Globus pallidus (tissue), 1 donor: ENCODE results near the gene NPAS3.

Experiments
- DNase-seq: peaks from one replicate; pipeline ENCODE4 v3.0.0-alpha.2; 2015; ENCODE audit warnings: low spot score

NPAS3 gene

GRCh38 chr14:33515899-33516298, 577.2 kb downstream of the NPAS3 start:
- no peak for DNase-seq

DNA sequence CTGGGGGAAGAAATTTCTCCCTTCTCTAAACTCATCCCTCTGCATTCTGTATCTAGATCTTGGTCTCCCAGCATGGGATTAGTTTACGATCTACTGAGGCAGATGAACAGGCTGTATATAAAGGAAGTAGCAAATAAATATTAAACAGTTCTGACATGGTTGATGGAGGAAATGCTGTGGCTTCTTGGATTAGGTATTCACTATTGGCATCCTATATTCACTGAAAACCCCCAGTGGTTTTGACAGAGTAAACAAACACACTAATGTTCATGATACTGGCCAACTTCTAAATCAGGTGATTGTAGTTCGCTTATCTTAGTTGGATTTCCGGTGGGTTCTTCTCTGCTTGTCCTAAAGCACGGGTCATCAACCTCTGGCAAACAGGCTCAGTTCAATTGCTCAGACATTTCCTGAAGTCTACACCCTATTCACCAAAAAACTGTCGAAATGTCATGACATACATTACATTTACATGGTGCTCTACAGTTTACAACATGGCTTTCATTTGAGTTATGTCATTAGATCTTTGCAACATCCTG, 578.3 kb downstream of the NPAS3 start:
- DNase-seq, result no peak

- DNase-seq, result no peak
These were observed 582.5 kb downstream of the NPAS3 start for GRCh38 chr14:33521192-33521591.

GRCh38 chr14:33524244-33524643, 585.6 kb downstream of the NPAS3 start:
- no peak for DNase-seq

DNA sequence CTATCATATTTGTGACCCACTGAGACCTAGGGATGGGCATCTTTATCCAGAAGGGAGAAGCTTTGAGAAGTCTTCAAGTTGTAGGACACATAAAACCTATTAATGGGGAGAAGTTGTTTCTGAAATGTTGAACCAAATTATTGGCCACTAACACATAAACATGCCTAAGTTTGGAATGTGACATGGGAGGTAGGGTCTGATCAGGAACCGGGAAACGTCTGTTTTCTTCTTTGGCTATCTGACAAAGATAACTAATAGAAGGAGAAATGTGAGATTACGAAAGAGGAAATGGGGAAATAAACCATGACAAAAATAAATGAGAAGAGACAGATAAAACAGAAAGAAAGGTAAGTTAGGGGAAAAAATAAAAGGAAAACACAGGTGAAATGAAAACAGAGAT, 586.9 kb downstream of the NPAS3 start:
- no peak for DNase-seq

GRCh38 chr14:33527023-33527634, 588.5 kb downstream of the NPAS3 start:
- DNase-seq, result no peak

DNA sequence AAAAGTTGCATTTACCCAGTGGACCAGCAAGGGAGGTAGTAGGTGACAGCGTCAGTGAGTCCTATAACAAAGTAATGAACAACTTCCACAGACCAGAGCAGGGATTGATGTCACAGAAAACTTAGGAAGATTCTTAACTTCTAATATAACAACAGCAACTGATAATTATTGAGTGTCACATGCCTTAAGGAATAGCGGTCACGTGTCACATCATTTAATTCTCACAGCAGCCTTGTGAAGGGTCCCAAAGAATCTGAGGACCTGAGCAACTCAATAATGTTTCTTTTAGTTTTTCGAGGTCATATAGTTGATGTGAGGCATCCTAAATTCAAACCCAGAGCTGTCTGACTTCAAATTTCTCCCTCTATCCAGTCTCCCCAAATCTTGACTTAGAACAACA, 590.0 kb downstream of the NPAS3 start:
- no peak for DNase-seq

DNA sequence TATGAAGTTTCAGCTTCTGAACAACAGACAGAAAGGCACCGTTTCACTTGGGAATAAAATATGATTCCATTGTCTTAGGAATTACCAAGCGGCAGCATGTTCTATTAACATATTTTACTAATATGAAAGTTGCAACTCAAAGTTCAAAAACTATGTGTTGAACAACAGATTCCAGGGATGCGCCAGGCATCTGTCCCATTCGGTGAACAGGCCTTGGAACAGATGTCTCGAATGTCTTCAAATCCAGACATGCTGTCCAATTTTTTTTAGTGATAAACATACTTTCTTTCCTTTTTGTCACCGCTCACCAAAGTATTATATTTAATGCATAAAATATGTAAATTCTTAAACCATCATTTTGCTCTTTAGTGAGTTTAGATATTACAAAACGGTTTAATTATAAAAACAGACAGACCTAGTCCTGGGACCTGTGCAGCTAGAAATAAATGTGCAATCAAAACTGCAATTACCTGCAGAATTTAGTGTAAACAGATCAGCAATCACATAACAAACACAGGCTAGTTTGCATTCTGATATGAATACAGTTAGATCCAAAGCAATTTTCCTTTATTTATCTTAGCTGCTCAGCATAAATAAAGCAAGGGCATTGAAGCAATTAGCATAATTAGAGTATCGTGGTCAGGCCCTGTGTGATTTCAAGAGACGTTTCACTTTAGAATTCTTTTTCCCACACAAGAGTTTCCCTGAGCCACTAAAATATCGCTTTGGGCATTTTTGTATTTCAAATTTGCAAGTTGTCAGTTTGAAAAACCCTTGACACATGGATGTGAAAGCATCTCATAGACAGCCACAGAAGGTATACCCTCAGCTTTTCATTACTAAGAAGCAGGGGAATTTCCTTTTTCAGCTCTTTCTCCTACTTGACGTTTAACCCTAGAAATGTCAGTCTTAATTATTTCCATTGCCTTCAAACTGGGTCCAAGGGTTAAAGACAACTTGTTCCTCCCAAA, 591.4 kb downstream of the NPAS3 start:
- DNase-seq, result no peak

- no peak for DNase-seq
These were observed 593.9 kb downstream of the NPAS3 start for GRCh38 chr14:33532553-33532952.

- no peak for DNase-seq
These were observed 595.4 kb downstream of the NPAS3 start for GRCh38 chr14:33534104-33534503.

DNA sequence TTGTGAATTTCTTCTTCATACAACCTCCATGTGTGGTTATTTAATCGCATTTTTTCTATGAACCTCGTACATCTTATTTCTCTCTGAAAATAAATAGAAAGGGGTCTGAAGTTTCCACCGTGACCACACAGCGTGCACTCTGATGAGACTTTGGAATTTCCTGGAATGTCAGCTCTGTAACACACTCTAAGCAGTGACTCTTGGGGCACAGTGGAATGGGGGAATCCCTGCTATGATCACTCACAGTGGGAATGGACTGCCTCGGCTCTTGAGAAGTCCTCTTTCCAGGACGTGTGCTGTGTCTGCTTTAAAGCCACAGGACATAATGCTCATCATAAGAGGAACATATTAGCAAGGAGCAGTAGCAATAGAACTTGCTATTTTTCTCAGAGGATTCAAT, 596.0 kb downstream of the NPAS3 start:
- no peak for DNase-seq

- peak; percentile 11 for DNase-seq
These were observed 601.3 kb downstream of the NPAS3 start for GRCh38 chr14:33539918-33540357.

DNA sequence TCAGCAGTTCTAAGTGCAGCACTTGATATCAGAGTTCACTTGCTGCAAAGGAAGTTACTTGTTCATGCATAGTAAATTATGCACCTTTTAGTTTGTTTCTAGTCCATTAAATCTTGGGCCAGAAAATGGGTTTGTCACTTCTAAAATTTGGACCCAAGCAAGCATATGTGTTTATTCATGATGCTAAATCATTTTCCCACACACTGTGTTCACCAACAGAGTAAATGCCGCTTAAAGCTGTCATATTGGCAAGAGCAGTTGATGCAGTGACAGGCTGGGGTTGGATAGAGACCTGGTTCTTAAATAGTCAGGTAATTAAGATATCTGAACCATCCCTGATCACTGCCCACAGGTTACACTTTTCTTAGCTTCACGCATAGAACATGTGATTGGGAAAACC, 602.5 kb downstream of the NPAS3 start:
- DNase-seq, result no peak

DNA sequence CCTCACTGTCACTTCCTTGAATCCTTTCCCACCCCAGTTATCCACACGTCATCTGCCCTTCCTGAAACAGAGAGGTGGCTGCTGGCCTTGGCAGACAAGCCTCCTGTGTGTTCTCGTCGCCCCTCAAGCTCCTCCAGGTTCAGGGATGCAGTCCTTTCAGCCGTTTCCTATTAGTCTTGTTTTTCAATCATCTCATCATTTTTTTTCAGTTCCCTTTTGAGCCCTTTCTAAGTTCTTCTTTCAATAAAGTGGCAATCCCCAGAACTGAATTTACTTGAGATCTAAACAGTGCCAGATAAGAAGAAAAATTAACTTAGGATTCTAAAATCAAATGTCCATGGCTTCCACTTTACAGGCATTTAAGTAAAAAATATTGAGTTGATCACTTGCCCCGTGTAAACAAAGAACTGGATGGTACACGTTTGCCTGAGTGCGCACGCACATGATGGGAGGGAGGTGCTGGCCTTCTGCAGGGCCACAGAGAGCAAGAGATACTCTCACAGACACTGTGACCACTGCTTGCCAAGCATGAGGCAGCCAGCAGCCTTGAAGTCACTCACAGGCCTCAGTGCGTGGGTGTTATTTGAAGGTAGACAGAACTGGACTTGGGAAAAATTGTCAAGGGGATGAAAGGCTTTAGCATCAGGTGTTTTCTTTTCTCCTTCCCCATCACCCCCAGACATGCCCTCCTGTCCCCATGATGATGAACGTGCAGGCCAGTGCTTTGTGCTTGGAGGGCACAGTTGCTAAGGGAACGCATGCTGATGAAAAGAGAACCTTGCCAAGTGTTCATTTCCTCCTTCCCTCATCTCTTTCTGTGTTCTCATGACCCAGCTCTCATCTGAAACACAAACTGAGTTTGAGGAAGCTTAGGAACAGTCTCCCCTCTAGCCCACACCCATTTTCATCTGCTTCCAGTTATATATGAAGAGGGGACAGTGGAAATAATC, 603.9 kb downstream of the NPAS3 start:
- DNase-seq, result no peak

DNA sequence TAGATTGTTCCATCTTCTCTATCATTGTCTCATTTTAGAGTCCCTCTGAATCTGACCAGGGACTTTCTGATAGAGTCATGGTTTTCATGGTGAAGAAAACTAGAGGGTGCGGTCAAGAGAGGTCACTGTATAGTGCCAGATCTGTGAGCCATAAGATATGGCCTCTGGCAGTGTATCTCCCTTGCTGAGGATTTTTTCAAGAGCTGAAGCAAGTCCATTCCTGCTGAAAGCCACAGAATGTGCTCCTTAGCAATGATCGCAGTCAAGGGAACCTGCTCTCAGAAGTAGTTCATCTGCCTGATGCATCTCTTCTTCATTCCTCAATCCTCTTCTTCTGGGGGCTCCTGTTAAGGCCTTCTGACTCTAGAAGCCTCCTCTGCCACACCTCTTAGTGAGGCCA, 607.0 kb downstream of the NPAS3 start:
- DNase-seq, result no peak

- DNase-seq, result no peak
These were observed 609.9 kb downstream of the NPAS3 start for GRCh38 chr14:33548606-33549005.

DNA sequence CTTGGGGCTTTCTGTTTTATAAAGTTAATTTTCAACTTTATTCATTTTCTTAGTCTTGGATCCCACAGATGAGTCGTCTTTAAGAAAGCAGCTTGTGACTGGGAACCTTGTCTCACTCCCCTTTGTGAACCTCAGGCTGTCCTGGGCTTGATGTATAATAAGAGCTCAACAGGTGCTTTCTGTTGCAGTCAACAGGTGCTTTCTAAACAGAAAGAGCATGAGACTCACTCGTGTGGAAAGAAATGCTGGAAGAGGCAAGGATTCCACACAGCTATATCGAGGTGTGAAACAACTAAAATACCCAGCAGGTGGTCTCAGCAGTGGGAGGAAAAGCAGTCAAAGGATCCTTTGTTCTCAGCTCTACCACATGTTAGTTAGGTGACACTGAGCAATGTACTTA, 613.3 kb downstream of the NPAS3 start:
- DNase-seq, result no peak

DNA sequence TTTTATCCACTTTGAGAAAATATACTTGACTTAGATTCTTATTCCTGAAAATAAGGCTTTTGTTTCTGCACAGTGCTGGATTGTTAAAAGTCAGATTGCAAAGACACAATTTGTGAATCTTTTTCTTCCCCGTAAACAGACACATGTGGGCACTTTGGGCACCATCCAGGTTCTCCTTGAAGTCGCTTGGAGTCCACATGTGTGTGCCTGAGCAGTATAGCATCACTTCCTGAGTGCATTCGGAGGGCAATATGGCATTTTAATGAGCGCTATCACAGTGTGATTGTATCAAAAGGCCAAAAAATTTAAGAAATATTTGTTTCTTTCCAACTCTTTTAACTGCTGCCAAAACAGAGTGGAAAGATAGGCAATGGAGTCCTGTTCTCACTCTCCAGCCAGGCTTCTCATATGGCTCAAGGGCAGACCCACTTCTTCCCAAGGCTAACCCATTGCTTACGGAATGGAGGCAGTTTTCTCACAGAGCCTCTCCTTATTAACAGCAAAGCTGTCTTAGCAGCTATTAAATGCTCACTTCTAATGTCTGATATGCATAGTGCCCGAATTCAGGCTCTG, 615.1 kb downstream of the NPAS3 start:
- DNase-seq, result no peak

DNA sequence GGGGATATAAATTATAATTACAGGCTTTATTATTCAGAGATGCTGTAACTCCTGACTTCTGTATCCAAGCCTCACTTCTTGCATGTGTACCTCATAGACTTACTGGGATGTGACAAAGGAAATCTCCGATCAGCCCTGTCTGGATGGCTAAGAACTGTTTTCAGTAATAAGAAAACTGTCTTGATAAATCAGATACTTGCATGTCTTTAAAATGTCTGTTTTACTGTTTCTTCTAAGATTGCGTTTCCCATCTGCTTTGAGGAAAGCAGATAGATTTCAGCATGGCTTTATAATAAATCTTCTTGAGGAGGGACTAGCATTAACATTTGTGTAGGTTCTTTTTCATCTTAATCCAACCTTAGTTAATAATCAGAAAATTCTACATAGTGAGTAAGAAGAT, 616.3 kb downstream of the NPAS3 start:
- no peak for DNase-seq

DNA sequence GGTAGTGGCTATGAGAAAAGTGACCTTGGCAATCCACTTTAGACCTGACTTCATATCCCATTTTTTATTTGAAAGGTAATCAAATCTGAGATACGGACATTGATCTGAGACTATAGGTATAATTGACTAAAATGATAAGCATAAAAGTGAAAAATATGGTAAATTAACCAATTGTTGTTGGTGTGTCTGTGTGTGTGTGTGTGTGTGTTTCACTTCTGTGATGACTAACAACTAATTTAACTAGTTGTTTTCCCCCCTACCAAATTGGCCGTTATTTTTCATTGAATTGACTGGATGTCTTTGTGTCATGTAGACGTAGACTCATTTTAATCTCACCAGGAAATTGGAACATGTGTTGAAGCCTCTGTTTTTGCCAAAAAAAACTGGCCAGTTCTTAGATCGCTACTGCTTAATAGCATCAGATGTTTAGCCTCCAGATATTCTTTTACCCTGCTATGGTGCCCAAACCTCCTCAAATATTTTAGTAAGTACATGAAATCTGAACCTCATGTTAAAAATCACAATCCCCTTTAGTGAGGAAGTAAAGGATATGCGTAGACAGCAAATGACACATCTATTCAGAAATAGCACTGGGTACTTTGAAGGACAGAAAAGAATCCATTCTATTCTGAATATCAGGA, 617.2 kb downstream of the NPAS3 start:
- no peak for DNase-seq
